Measurements from ENCODE around the gene VPS45. TPM values are rescaled to one million over a fixed set of nuclear protein-coding genes. Genes with fewer than 3 reads are reported as not detected.

VPS45 gene
- total and polyA plus RNA-seq, 2 of the 4 experiments (the other 2 are of a cell fraction): 32.4 to 33.3 TPM

GRCh38 chr1:150083907-150084306, 16.3 kb downstream of the VPS45 start:
- Histone ChIP-seq H3K27me3 (ENCODE audit: control insufficient read depth, insufficient read depth, low read length) (no peaks in the 10 kb centered on the region), H3K4me3 (ENCODE audit: insufficient read depth, low read depth, low read length) (no peak overlapping the region), H3K18ac (ENCODE audit: low read depth, low read length) (no peak overlapping the region), H4K91ac (ENCODE audit: insufficient read depth, low read depth, low read length) (no peak overlapping the region), H3K4me1 (ENCODE audit: control insufficient read depth, insufficient read depth, low read length) (no peaks in the 10 kb centered on the region), H4K20me1 (ENCODE audit: insufficient read depth, low read length) (no peaks in the 10 kb centered on the region), H3K36me3 (ENCODE audit: control insufficient read depth, insufficient read depth, low read length) (peaks cover 12% of the 10 kb centered on the region), H2BK120ac (ENCODE audit: low read depth, low read length) (no peak overlapping the region), H4K5ac (ENCODE audit: low read depth, low read length) (no peak overlapping the region), H3K9me1 (ENCODE audit: insufficient read depth, low read length) (no peaks in the 10 kb centered on the region; the same call in 1 of the 2 replicates), H3K56ac (ENCODE audit: extremely low read depth, insufficient read depth, low read length) (no peak overlapping the region), H3K23ac (ENCODE audit: low read depth, low read length) (no peak overlapping the region), H2BK15ac (ENCODE audit: low read depth, low read length) (no peak overlapping the region), H2AK9ac (replicated peaks; ENCODE audit: low read depth, low read length, poor library complexity) (no peak overlapping the region), H2AK5ac (ENCODE audit: low read depth, low read length) (no peak overlapping the region), H3K14ac (replicated peaks; ENCODE audit: low read depth, low read length) (no peak overlapping the region), H3K79me1 (ENCODE audit: low read depth in 1 of 2, low read length in 2 of 2) (no peaks in the 10 kb centered on the region; a peak in 2 of 4 replicates), H2AFZ (replicated peaks; ENCODE audit: low read length, poor library complexity) (no peak overlapping the region), H2BK5ac (ENCODE audit: low read depth, low read length, poor library complexity, severe bottlenecking) (peak overlapping the region; percentile 10), H3K4ac (ENCODE audit: low read depth, low read length) (no peak overlapping the region), H3K4me2 (ENCODE audit: low read depth, low read length) (peak overlapping the region; percentile 45; the same call in 1 of the 2 replicates), H2BK20ac (ENCODE audit: low read depth, low read length) (no peak overlapping the region), H3K9ac (ENCODE audit: low read depth, low read length) (no peak overlapping the region), H4K8ac (ENCODE audit: low read depth in 2 of 2, low read length in 2 of 2) (no peak overlapping the region), H3K9me3 (ENCODE audit: control insufficient read depth, insufficient read depth, low read length) (no peaks in the 10 kb centered on the region), H3K27ac (ENCODE audit: insufficient read depth, low read length) (no peak overlapping the region)
- ChIA-PET POLR2A (ENCODE audit: unreplicated experiment) (no interaction called here), CTCF (no interaction called here)
- DNase-seq: peak; percentile 14
- intact Hi-C loops (cut with micrococcal nuclease) (no loop called here), dilution Hi-C loops (cut with HindIII; ENCODE audit: low sequenced_read_pairs, unreplicated experiment) (no loop called here), in situ Hi-C loops (cut with MboI; ENCODE audit: low sequenced_read_pairs) (no loop called here)
- BruUV-seq (replicated peaks): no TSS peak
- TF ChIP-seq CTCF (conservative IDR thresholded peaks at IDR 0.05; ENCODE audit: low read depth, low read length) (no peak), NFE2L2 (IDR thresholded peaks at IDR 0.05; ENCODE audit: low read depth, low read length) (no peak), SMC3 (IDR thresholded peaks at IDR 0.05; ENCODE audit: low read depth, low read length) (no peak), MAFK (IDR thresholded peaks at IDR 0.05; ENCODE audit: low read depth, low read length) (no peak), FOS (IDR thresholded peaks at IDR 0.05; ENCODE audit: low read depth, low read length) (no peak), USF2 (IDR thresholded peaks at IDR 0.05; ENCODE audit: low read depth, low read length) (no peak), MXI1 (IDR thresholded peaks at IDR 0.05; ENCODE audit: borderline replicate concordance, low read depth, low read length) (no peak), CEBPB (IDR thresholded peaks at IDR 0.05; ENCODE audit: low read depth, low read length) (no peak), MAZ (IDR thresholded peaks at IDR 0.05; ENCODE audit: borderline replicate concordance, low read depth, low read length) (no peak), CHD1 (IDR thresholded peaks at IDR 0.05; ENCODE audit: low read depth, low read length) (no peak), RFX5 (IDR thresholded peaks at IDR 0.05; ENCODE audit: low read depth, low read length) (no peak), POLR2A (IDR thresholded peaks at IDR 0.05; ENCODE audit: low read depth, low read length) (no peak), ELK1 (IDR thresholded peaks at IDR 0.05; ENCODE audit: borderline replicate concordance, low read depth, low read length) (no peak), BHLHE40 (IDR thresholded peaks at IDR 0.05; ENCODE audit: low read depth, low read length) (no peak), RAD21 (IDR thresholded peaks at IDR 0.05; ENCODE audit: low read length) (no peak), RCOR1 (IDR thresholded peaks at IDR 0.05; ENCODE audit: insufficient replicate concordance, low read length) (no peak)
- ATAC-seq (ENCODE audit: low read depth): peak; percentile 51
